GM13977 (cell line): ENCODE results near the gene FBXO47.

Source experiments
- DNase-seq: peaks from one replicate; pipeline ENCODE4 v3.0.0; 2012; ENCODE audit warnings: low spot score
- CTCF ChIP-seq: IDR thresholded peaks from 2 replicates; pipeline ENCODE4 v1.5.1; 2012; ENCODE audit warnings: mild to moderate bottlenecking, control low read depth; ENCODE audit not compliant: insufficient read depth; ENCODE audit errors: extremely low read depth, missing control alignments
- in situ Hi-C: fragments of 300-500 bp; cut with MboI; formaldehyde crosslinking; loops from one replicate; pipeline ENCODE4 v1.12.0; 2022; ENCODE audit warnings: low sequenced_read_pairs, low pct_unique_long_range_greater_than_20kb, mixed read lengths, inconsistent platforms; ENCODE audit not compliant: unreplicated experiment

The FBXO47 gene

GRCh38 chr17:38890410-38890746 is 76.8 kb downstream of the FBXO47 start:
- DNase-seq = no peak
- no peak for TF ChIP-seq CTCF
- in situ Hi-C loops = no loop called here

GRCh38 chr17:38889745-38890409 is 77.3 kb downstream of the FBXO47 start:
- no peak for DNase-seq
- in situ Hi-C loops = no loop called here
- TF ChIP-seq CTCF = no peak

- in situ Hi-C loops = no loop called here
- no peak for DNase-seq
Measured at GRCh38 chr17:38888842-38889241, 78.4 kb downstream of the FBXO47 start.

GRCh38 chr17:38886643-38887010 is 80.6 kb downstream of the FBXO47 start:
- no peak for TF ChIP-seq CTCF
- no peak for DNase-seq
- in situ Hi-C loops = no loop called here

More at GRCh38 chr17:38888842-38889241, 78.4 kb downstream of the FBXO47 start:
- no peak for TF ChIP-seq CTCF
